Esophagus squamous epithelium (tissue), 4 donors: ENCODE data around the gene ADCK1.

Source experiments
- POLR2A ChIP-seq, 4 donors: fragments of 450-650 bp; IDR thresholded peaks; one replicate each; pipeline ENCODE4 v1.6.1; 2017; ENCODE audit warnings: antibody characterized with exemption in 4 of 4, mild to moderate bottlenecking in 4 of 4, moderate library complexity in 3 of 4
- TF ChIP-seq, protein P1 (sequence below), 6 experiments: fragments of 450-650 bp in 4 of 6; fragments of 200-600 bp in 2 of 6; sonication (generic) in 2 of 6; IDR thresholded peaks; one replicate each; pipeline ENCODE4 v1.5.1; 2016 to 2019; ENCODE audit warnings: antibody characterized with exemption in 6 of 6, mild to moderate bottlenecking in 4 of 6, moderate library complexity in 4 of 6

DNA sequence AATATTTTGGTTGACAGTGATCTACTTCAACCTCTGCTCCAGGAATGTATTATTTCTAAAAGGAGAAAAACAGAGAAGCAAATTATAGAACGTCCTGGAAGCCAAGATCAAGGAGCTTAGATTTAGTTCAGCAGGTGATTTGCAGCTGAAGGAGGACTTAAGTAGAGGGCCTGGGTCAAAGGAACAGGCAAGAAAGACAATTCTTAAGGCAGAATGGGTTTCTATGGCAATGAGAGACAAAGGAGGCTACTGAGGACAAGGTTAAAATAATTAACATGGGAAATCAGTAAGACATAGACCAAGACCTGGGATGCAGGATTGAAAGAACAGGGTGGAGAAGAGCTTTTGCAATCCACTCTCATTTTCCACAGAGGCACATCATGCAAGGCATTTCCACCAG lies 36.6 kb upstream of the ADCK1 start:
- TF ChIP-seq, protein P1, sequence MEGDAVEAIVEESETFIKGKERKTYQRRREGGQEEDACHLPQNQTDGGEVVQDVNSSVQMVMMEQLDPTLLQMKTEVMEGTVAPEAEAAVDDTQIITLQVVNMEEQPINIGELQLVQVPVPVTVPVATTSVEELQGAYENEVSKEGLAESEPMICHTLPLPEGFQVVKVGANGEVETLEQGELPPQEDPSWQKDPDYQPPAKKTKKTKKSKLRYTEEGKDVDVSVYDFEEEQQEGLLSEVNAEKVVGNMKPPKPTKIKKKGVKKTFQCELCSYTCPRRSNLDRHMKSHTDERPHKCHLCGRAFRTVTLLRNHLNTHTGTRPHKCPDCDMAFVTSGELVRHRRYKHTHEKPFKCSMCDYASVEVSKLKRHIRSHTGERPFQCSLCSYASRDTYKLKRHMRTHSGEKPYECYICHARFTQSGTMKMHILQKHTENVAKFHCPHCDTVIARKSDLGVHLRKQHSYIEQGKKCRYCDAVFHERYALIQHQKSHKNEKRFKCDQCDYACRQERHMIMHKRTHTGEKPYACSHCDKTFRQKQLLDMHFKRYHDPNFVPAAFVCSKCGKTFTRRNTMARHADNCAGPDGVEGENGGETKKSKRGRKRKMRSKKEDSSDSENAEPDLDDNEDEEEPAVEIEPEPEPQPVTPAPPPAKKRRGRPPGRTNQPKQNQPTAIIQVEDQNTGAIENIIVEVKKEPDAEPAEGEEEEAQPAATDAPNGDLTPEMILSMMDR (IDR thresholded peaks at IDR 0.05) = no peak
- no peak for TF ChIP-seq POLR2A (IDR thresholded peaks at IDR 0.05)
